K562 treated with DMSO at 1 percent for 4 hours (cell line): ENCODE data around the gene PHTF2. TPM values are rescaled to one million over a fixed set of nuclear protein-coding genes. Genes with fewer than 3 reads are reported as not detected.

Experiments used
- total RNA-seq: library from RNA; unstranded; fragments of 300-600 nt; gene quantifications from 2 replicates; pipeline ENCODE4 v1.2.3, GENCODE V29; 2022; ENCODE audit not compliant: insufficient read depth

Gene PHTF2
- total RNA-seq: 13.4 and 14.0 TPM in 2 replicates

DNA sequence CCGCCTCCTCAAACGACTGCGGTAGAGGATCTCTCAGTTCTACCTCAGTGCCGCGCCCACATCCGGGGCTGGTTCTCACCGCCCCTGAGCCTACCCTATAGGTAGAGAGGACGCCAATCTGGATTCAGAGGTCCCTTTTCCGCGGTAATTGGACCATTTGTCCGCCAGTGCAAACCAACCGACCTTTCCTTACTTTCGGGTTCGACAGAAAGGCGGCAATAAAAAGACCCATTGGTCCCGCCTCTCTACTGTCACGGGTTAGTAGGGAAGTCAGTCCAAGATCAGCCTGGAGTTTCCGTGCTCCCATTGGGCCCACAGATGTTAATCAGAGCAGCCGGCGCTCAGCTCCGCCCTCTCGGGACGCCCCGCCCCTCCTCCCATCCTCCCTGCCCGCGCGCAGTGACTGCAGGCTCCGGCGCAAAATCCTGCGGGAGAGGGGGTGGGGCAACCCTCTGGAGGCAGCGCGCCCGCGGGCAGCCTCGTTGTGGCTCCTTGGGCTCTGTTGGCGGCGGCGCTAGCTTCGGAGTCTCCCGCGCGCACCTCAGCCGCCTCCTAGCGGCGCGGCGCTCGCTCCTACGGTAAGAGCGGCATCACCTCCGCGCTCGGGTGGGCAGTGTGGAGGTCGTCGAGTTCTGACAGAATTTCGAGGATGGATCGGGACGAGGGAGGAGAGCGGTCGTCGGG, at the start of gene PHTF2, which contains the start of gene TMEM60:
PHTF2 (plus strand) TSS at position 380 of the 684 bp plus-strand sequence.
TMEM60 (minus strand) TSS at position 41 of the 684 bp plus-strand sequence. CDS start 4,061 bp downstream, outside the sequence.

Other genes starting within 250 kb of the PHTF2 start
- gene RSBN1L, start 102.3 kb upstream of the PHTF2 start, total RNA-seq: 12.3 and 21.2 TPM in 2 replicates
- 36.2 and 36.3 TPM in 2 replicates for gene TMEM60, start 339 bp upstream of the PHTF2 start, total RNA-seq